NB4 (cell line): Measurements from ENCODE around the gene CTNNA2.
A peak's percentile ranks its signal among the peaks of the same experiment; 100 is the strongest.

Experiments used
- DNase-seq: peaks from one replicate; pipeline ENCODE4 v3.0.0; 2010; ENCODE audit warnings: low read depth
- H3K4me3 ChIP-seq: one replicate; pipeline ENCODE4 v1.5.1; 2011; ENCODE audit warnings: mild to moderate bottlenecking, low read depth, low read length, moderate library complexity
- CTCF ChIP-seq: IDR thresholded peaks from one replicate; pipeline ENCODE4 v1.5.1; 2012; ENCODE audit warnings: low read depth, low read length
- MAX ChIP-seq: IDR thresholded peaks from 2 replicates; pipeline ENCODE4 v1.6.1; 2011; ENCODE audit warnings: low read depth, low read length
- MYC ChIP-seq: IDR thresholded peaks from 2 replicates; pipeline ENCODE4 v1.6.1; 2011; ENCODE audit warnings: low read depth, low read length
- POLR2A ChIP-seq: IDR thresholded peaks from 2 replicates; pipeline ENCODE4 v1.6.1; 2011; ENCODE audit warnings: mild to moderate bottlenecking; ENCODE audit not compliant: insufficient read length; ENCODE audit errors: extremely low read depth

Gene CTNNA2

GRCh38 chr2:79903222-79904000 lies 390.6 kb downstream of the CTNNA2 start:
- H3K4me3 ChIP-seq, result no peak overlapping the region
- peak; percentile 8 for DNase-seq
- TF ChIP-seq MAX (no peak), POLR2A (no peak), CTCF (no peak), MYC (no peak)

- TF ChIP-seq MAX (no peak), MYC (no peak), POLR2A (no peak), CTCF (no peak)
- no peak for DNase-seq
- H3K4me3 ChIP-seq, result no peak overlapping the region
Observed at GRCh38 chr2:79906139-79906890, 393.5 kb downstream of the CTNNA2 start.

- no peak for TF ChIP-seq POLR2A
- no peak for TF ChIP-seq CTCF
- no peak for TF ChIP-seq MYC
- no peak for TF ChIP-seq MAX
- DNase-seq, result no peak
- no peak overlapping the region for H3K4me3 ChIP-seq
Observed at GRCh38 chr2:79909521-79909920, 396.7 kb downstream of the CTNNA2 start.

GRCh38 chr2:79910643-79911042 lies 397.8 kb downstream of the CTNNA2 start:
- no peak overlapping the region for H3K4me3 ChIP-seq
- DNase-seq, result no peak
- TF ChIP-seq MAX, result no peak
- TF ChIP-seq MYC, result no peak
- TF ChIP-seq POLR2A, result no peak
- no peak for TF ChIP-seq CTCF

- H3K4me3 ChIP-seq, result no peak overlapping the region
- TF ChIP-seq MYC, result no peak
- TF ChIP-seq CTCF, result no peak
- no peak for TF ChIP-seq MAX
- TF ChIP-seq POLR2A, result no peak
- no peak for DNase-seq
Observed at GRCh38 chr2:79915455-79915854, 402.6 kb downstream of the CTNNA2 start.
